ENCODE data around the gene SLC17A3. TPM values are rescaled to one million over a fixed set of nuclear protein-coding genes. Genes with fewer than 3 reads are reported as not detected.

The SLC17A3 gene
- total and polyA plus RNA-seq, 2 donors (not counting 3 experiments of a cell fraction or from before 2014, with no cell fraction given), result not detected

DNA sequence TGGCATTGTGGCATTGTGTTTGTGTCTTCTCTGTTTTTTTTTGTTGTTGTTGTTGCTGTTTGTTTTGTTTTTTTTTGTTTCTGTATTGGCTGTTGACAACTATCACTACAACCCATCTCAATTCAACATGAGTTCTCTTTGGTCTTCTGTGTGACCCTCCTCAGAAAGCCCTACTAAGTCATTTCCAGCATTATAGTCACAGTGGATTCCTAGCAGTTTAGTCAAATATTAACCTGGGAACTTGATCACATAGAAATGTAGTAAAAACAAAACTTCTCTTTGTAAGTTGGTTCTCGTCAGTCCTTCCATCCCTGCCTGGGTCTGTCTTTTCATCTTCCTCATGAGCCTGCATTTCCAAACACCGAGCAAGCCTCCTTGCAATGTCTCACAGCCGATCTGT, 39.7 kb upstream of the SLC17A3 start:
- Histone ChIP-seq H3K79me2 (ENCODE audit: control insufficient read depth, insufficient read depth, low read length) (no peaks in the 10 kb centered on the region), H3K27me3 (ENCODE audit: control insufficient read depth in 2 of 2, insufficient read depth in 2 of 2, low read length in 2 of 2) (peaks cover 0 to 2% of the 10 kb centered on the region in 2 experiments), H3K9ac (replicated peaks; ENCODE audit: extremely low read depth, insufficient read depth, low read length) (no peak overlapping the region), H3K4me2 (ENCODE audit: insufficient read depth, low read length) (no peak overlapping the region), H3K36me3 (ENCODE audit: control insufficient read depth in 2 of 2, extremely low read depth in 1 of 2, insufficient read depth in 2 of 2, low read length in 2 of 2) (no peaks in the 10 kb centered on the region), H4K20me1 (replicated peaks; ENCODE audit: control insufficient read depth, extremely low read depth, insufficient read depth, low read length) (no peaks in the 10 kb centered on the region), H2AFZ (ENCODE audit: low read depth, low read length) (no peak overlapping the region), H3K9me1 (replicated peaks; ENCODE audit: control insufficient read depth, extremely low read depth, insufficient read depth, low read length) (no peaks in the 10 kb centered on the region), H3K4me3 (replicated peaks in 1 of 3; ENCODE audit: insufficient read depth in 1 of 3, low read depth in 1 of 3, low read length in 3 of 3) (no peak overlapping the region), H3K27ac (ENCODE audit: insufficient read depth, low read depth, low read length) (no peak overlapping the region), H3K9me3 (replicated peaks; ENCODE audit: control insufficient read depth, insufficient read depth, low read length) (no peaks in the 10 kb centered on the region), H3K4me1 (ENCODE audit: control insufficient read depth, extremely low read depth, insufficient read depth, low read length) (no peaks in the 10 kb centered on the region)
- ChIA-PET CTCF (no interaction called here), POLR2A (no interaction called here)
- DNase-seq (ENCODE audit: low read depth, low spot score) (no peak), FAIRE-seq (no peak)
- intact Hi-C loops (cut with micrococcal nuclease) (no loop called here), dilution Hi-C loops (cut with MboI; ENCODE audit: extremely low pct_ligation_motif_present, low sequenced_read_pairs) (no loop called here)
- BruUV-seq (replicated peaks), result no TSS peak
- TF ChIP-seq EZH2 (IDR thresholded peaks at IDR 0.05; ENCODE audit: borderline replicate concordance, low read depth, low read length, severe bottlenecking) (no peak), FOS (IDR thresholded peaks at IDR 0.05; ENCODE audit: borderline replicate concordance, insufficient read depth, low read length) (no peak), GATA2 (IDR thresholded peaks at IDR 0.05; ENCODE audit: insufficient read depth, insufficient read length, low read depth, low read length) (no peak), MYC (IDR thresholded peaks at IDR 0.05; ENCODE audit: low read depth, low read length) (no peak), JUN (IDR thresholded peaks at IDR 0.05; ENCODE audit: borderline replicate concordance, insufficient read depth, insufficient read length, low read depth) (no peak), CTCF (IDR thresholded peaks at IDR 0.05; ENCODE audit: extremely low read depth in 1 of 2, insufficient read depth in 1 of 2, low read depth in 1 of 2, low read length in 2 of 2) (no peak), POLR2AphosphoS5 (IDR thresholded peaks at IDR 0.05; ENCODE audit: insufficient read depth, low read depth, low read length) (no peak), POLR2A (IDR thresholded peaks at IDR 0.05; ENCODE audit: low read depth, low read length) (no peak)
- TF ChIP-seq, protein P1, sequence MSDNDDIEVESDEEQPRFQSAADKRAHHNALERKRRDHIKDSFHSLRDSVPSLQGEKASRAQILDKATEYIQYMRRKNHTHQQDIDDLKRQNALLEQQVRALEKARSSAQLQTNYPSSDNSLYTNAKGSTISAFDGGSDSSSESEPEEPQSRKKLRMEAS (IDR thresholded peaks at IDR 0.05; ENCODE audit: insufficient read depth, insufficient read length), result no peak
